GM18870 (cell line): ENCODE measurements around the gene CRACDL.

Experiments
- ATAC-seq: cut with Tn5 transposase; IDR thresholded peaks from one replicate; pipeline ENCODE4 v1.9.1; 2021; ENCODE audit warnings: moderate library complexity; ENCODE audit not compliant: unreplicated experiment

Gene CRACDL

DNA sequence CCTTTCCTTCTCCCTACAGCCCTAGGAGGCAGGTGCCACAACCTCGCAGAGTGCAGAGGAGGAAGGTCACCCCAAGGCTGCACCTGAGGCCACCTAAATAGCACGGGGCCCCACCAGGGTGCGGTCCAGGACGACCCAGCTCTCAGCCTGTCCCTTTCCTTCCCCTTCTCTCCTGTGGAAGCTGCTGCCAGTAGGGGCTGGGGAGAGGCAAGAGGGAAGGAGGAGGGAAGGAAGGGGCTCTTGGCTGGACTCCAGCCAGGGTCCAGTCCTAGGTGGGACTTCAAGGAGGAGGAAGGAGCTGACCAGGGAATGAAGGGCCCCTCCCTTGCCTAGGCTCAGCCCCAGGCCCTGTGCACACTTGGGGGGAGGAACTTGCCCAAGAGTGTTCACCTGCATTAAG is 11.1 kb downstream of the CRACDL start:
- no peak for ATAC-seq

- ATAC-seq, result no peak
Observed at GRCh38 chr2:98924038-98924830, 11.8 kb downstream of the CRACDL start.

DNA sequence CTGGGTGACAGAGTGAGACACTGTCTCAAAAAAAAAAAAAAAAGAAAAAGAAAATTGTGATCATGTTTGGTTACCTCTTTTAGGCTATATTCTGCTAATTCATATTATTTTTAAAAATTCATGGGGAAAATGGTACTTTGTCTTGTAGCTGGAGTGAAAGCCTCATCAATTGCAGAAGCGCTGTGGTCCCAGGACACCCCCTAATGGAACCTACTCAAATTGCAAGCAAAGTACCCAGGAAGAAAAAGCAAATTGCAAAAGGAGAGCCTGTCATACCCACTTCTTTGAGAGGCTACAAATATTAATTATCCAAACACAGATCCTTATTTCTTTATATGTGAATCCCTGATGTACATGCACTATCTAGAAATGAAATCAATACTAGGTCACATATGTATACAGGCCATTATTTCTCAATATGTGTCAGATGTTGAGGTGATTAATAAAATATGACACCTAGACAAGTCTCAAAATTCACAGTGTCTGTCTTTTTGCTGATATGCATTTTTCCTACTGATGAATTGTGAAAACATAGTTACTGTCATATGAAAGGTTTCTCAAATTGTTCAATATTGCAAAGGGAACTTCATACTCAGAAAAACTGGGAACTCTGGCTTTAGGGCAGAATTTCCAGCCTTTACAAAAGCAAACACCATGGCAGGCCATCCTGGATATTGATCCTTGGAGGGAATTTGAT is 12.6 kb downstream of the CRACDL start:
- no peak for ATAC-seq

- ATAC-seq, result no peak
Observed at GRCh38 chr2:98921062-98921461, 15.0 kb downstream of the CRACDL start.

- ATAC-seq, result no peak
Observed at GRCh38 chr2:98917031-98917471, 19.0 kb downstream of the CRACDL start.

DNA sequence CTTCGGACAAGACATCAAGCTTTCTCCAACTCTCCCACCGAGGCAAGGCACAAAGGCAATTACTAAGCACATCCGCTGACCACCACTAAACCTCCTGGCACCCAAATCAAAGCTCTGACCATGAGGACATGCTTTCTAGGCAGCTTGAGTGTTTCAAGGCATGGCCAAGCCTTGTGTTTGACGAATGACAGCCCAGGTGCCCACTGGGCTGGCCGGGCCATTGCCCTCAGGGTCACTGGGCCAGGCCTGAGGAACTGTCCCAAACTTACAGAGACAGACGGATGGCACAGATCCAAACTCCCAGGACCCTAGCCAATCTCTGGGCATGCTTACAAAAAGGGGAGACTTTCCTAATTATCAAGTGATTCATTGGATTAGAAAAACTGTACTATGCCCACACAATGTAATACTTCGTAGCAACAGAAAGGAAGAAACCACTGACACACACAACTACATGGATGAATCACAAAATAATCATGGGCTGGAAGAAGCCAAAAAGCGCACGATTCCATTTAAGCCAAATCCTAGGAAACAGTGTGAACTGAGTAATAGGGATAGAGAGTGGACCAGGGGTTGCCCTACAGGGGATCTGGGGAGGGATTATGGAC is 20.2 kb downstream of the CRACDL start:
- ATAC-seq, result no peak

GRCh38 chr2:98914713-98915580 is 21.1 kb downstream of the CRACDL start:
- no peak for ATAC-seq

DNA sequence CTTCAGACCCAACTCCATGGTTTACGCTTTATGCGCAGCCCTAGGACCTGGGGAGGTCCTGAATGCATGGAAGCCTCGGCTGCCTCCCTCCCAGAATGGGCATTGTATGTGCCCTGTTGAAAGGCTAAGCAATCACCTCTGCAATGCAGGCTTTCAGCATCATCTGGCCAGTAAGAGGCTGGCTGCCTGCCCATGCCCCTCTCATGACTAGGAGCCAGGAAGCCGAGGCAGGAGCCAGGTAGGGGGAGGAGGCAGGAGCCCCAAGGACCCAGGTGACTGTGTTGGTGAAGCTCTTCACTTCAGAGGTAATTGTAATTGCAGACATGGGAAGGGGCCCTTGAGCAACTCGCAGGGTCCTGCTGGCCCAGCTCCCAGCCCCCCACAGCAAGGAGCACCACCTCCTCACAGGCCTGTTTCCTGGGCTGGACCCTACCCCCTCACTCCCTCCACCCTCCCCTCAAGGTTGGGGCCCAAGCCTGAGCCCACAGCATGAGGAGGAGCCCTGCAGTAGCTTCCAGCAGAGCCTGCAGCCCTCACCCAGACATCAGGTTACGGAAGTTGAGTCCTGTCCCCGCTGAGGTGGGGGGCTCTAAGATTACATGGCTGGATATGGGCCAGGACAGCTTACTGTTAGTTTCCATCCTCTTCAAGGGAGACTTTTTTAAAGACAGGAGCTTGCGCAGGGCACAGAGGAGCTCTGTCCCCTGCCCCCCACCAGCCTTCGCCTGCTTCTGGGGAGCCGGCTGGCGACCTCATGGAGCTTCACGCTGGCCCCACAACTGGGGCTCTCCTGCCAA is 21.9 kb downstream of the CRACDL start:
- ATAC-seq, result no peak

DNA sequence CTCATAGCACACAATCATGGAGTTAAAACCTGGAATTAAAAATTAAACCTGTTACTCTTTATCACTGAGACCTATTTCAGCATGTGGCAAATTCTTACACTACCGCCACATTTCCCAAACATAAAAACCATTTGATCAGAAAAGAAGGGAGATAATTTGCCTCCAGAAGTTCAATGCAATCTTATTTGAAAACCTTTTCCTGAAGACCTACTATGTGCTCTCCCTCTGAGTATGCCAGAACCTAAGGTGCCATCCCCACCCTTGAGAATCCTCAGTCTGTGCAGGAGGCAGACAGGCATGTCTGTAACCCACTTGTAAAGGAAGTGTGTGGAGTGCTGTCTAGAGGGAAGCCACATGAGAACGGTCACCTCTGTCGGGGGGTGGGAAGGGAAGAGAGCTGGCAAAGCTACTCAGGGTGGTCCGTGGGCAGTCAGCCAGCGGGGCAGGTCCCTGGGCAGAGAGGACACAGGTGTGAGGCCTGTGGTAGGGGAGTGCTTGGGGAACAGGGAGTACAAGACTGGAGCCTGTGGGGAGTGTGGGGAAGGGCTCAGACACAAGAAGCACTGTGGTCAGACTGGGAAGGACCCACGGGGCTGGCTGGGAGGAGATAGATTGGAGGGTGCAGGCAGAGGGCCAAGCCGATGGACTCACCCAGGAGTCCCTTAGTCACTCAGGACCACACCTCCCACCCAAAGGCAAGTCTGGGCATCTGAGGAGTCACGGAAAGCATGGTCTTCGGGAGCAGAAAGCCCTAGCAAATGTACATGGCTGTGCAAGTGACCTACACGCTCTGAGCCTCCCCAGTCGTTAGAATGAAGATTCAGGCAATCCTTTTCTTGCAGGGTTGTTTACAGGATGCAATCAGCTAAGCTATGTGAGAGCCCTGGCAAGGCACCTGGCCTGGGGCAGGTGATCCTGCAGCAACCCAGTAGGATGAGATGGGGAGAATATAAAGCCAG is 22.8 kb downstream of the CRACDL start:
- ATAC-seq, result no peak

DNA sequence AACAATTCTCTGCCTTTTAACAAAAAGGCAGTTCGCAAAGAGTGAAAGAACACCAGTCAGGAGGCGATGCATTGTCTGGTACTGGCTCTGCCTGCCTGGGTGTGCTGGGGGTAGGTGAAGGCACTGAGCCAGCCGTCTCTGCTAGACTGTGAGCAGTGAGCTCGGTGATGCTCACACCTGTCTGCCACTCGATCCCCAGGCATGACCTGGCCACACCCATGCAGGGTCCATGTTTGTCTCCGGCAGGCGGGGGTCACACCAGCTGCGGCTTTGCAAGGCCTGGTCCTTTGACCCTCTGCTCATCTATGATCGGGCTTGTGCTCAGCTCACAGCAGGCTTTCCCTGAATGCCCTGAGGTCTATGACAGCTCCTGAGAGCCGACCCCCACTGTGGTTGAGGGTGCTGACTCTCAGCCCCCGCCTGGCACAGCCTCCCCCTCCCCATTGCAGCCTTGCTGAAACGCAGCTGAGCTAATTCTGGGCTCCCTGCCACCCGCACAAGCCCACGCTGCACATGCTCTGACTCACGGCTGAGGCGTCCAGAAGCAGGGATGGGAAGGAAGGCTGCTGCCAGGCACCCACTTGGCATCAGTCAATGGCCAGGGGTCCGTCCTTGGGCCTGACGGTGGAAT is 23.7 kb downstream of the CRACDL start:
- ATAC-seq, result no peak

- no peak for ATAC-seq
Observed at GRCh38 chr2:98911376-98912154, 24.5 kb downstream of the CRACDL start.

DNA sequence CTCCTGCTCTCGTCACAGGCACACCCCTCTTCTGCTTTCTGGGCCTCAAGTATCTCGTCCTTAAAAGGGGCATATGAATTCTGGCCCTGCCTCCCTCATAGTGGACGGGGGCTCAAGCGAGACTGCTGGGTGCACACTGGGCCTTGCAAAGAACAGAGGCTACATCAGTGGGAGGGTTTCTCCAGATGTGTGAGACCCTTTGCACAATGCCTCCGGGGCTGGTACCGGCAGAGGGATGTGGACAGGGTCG is 25.0 kb downstream of the CRACDL start:
- ATAC-seq, result no peak

DNA sequence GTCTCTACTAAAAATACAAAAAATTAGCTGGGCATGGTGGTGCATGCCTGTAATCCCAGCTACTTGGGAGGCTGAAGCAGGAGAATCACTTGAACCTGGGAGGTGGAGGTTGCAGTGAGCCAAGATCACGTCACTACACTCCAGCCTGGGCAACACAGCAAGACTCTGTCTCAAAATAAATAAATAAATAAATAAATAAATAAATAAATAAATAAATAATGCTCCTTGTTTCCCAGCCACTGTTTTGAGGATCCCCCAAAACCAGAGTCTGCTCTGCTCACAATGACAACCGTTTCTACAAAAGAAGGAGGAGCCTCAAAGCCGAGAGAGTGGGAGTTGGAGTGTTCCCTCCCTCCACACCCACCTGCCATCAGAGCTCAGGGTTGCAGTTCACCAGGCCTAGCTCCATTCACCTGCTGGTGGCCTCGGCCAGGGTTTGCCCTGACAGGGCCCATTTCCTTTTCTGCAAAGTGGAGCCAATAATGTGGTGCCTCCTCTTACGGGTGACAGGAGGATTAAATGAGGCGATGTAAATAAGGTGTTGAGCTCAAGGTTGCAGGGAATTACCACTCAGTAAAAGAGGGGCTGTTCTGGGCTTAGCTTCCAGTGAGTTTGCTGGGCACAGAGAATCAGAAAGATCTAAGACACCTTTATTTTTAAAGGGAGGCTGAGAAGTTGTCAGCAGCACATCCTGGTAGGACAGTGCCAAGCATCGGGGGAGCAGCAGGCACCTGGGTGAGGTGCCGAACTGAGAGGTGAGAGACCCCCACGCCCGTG is 25.5 kb downstream of the CRACDL start:
- ATAC-seq, result no peak

GRCh38 chr2:98909317-98910211 is 26.5 kb downstream of the CRACDL start:
- no peak for ATAC-seq

GRCh38 chr2:98908931-98909316 is 27.1 kb downstream of the CRACDL start:
- ATAC-seq, result no peak
